MM.1S (cell line): ENCODE data around the gene EIF3L.

Experiments used
- EZH2 ChIP-seq: fragments of 300-600 bp; sonication (generic); optimal IDR thresholded peaks from 2 replicates; pipeline ENCODE3; 2017; ENCODE audit warnings: low read depth, mild to moderate bottlenecking, antibody characterized with exemption, low read length, mixed read lengths
- TF ChIP-seq, protein P1 (sequence below): fragments of 300-600 bp; sonication (generic); IDR thresholded peaks from 2 replicates; pipeline ENCODE4 v1.5.1; 2016; ENCODE audit warnings: antibody characterized with exemption, low read length, mixed read lengths

DNA sequence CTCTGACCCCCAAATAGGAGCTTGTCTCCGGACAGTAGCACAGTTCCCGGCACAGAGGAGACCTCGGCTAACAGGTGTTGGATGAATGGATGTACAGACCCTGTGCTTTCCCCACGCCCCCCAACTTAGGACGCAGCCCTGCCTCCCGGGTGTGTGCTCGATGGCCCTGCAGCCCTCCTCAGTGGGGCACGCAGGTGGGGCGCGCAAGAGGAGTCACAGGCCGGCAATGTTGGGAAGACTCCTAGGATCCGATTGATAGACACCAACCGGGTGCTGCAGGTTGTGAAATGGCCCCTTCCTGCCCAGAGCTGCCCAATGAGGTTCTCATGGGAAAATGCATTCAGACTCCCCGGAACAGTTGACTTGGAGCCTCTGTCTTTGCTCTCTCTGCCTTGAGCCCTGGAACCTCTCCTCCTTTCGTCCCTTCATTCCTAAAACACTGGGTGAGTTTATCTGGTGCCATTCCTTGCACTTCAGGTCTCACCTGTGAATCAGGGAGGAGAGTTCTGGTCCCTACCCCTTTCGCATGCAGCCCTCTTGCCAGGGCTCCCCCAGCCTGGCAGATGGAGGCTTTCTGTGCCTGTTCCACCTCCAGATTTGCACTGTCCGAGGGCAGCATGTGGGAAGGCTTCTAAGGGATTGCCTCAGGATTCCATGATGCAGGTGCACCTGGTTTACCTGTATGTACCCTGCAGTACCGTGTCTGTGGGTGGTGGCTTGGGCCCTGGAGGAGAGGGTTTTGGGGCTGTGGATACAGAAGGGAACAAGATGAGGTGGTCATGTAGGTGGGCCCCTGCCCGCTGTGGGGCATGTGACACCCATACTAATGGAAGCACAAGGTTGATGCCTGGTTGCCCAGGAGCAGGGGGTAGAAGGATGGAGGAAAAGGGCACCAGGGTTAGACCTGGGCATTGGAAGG lies 58.1 kb downstream of the EIF3L start:
- TF ChIP-seq, protein P1, sequence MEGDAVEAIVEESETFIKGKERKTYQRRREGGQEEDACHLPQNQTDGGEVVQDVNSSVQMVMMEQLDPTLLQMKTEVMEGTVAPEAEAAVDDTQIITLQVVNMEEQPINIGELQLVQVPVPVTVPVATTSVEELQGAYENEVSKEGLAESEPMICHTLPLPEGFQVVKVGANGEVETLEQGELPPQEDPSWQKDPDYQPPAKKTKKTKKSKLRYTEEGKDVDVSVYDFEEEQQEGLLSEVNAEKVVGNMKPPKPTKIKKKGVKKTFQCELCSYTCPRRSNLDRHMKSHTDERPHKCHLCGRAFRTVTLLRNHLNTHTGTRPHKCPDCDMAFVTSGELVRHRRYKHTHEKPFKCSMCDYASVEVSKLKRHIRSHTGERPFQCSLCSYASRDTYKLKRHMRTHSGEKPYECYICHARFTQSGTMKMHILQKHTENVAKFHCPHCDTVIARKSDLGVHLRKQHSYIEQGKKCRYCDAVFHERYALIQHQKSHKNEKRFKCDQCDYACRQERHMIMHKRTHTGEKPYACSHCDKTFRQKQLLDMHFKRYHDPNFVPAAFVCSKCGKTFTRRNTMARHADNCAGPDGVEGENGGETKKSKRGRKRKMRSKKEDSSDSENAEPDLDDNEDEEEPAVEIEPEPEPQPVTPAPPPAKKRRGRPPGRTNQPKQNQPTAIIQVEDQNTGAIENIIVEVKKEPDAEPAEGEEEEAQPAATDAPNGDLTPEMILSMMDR, result no peak
- TF ChIP-seq EZH2, result no peak
